ENCODE results near the gene TMPO. TPM values are rescaled to one million over a fixed set of nuclear protein-coding genes. Genes with fewer than 3 reads are reported as not detected.

Gene TMPO
- polyA plus RNA-seq, 3 donors: 35.7 to 67.3 (median 52.1) TPM

DNA sequence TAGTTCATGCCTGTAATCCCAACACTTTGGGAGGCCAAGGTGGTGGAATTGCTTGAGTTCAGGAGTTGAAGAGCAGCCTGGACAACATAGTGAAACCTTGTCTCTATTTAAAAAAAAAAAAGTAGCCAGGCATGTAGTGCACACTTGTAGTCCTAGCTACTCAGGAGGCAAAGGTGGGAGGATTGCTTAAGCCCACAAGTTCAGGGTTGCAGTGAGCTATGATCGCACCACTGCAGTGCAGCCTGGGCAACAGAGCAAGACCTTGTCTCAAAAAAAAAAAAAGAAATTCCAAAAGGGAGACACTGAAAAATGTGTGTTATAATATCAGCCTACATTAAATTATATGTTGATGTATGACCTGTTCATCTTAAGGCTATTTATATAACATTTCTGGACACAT, 14.7 kb downstream of the TMPO start:
- no peak overlapping the region for H2AFZ ChIP-seq (ENCODE audit: insufficient read depth, low read depth, low read length, poor library complexity, severe bottlenecking)
- no peak for TF ChIP-seq CTCF (IDR thresholded peaks at IDR 0.05)
- peaks cover 43 to 87% of the 10 kb centered on the region in 2 donors for H3K36me3 Mint-ChIP-seq
- peaks cover 66 to 93% of the 10 kb centered on the region in 2 donors for H3K36me3 ChIP-seq (replicated peaks in 1 of 2; ENCODE audit: control insufficient read depth in 1 of 2, insufficient read depth in 2 of 2, low read length in 2 of 2)
- H3K4me3 ChIP-seq (replicated peaks in 1 of 3; ENCODE audit: low read depth in 2 of 3, low read length in 3 of 3): no peak overlapping the region
- H3K4me1 ChIP-seq (ENCODE audit: control insufficient read depth in 1 of 2, insufficient read depth in 2 of 2, low read length in 2 of 2): no peaks in the 10 kb centered on the region
- no peak overlapping the region for H3K9ac ChIP-seq (ENCODE audit: insufficient read depth, low read length, poor library complexity, severe bottlenecking)
- H3K79me2 ChIP-seq (ENCODE audit: insufficient read depth, low read length): peaks cover 100% of the 10 kb centered on the region
- H4K20me1 ChIP-seq (ENCODE audit: insufficient read depth, low read length): peaks cover 96% of the 10 kb centered on the region
- no peaks in the 10 kb centered on the region for H3K9me3 ChIP-seq (replicated peaks in 1 of 2; ENCODE audit: control insufficient read depth in 1 of 2, insufficient read depth in 1 of 2, low read length in 2 of 2)
- no peaks in the 10 kb centered on the region for H3K4me1 Mint-ChIP-seq
- H3K9me3 Mint-ChIP-seq: no peaks in the 10 kb centered on the region
- intact Hi-C loops (cut with micrococcal nuclease): loop anchor here in 1 of 2 donors (10.0 kb wide), 1 partner anchor 125 kb away; no protein-coding TSS in a partner anchor
- H3K27me3 ChIP-seq (ENCODE audit: control insufficient read depth in 2 of 2, insufficient read depth in 2 of 2, low read length in 2 of 2): no peaks in the 10 kb centered on the region
- H3K27me3 Mint-ChIP-seq (ENCODE audit: low read depth in 3 of 3): no peaks in the 10 kb centered on the region
- DNase-seq: no peak
- H3K27ac Mint-ChIP-seq: peak overlapping the region in 1 of 7 donors; percentile 60
- WGBS (ENCODE audit: insufficient coverage): no CpG with 5 or more reads among the region's 1 CpG
- H3K27ac ChIP-seq (ENCODE audit: low read depth in 1 of 2, low read length in 2 of 2): peak overlapping the region in 1 of 2 donors; percentile 28
- no peak overlapping the region for H3K4me2 ChIP-seq (replicated peaks; ENCODE audit: extremely low read depth, low read length, poor library complexity, severe bottlenecking)
- H3K4me3 Mint-ChIP-seq: no peak overlapping the region

DNA sequence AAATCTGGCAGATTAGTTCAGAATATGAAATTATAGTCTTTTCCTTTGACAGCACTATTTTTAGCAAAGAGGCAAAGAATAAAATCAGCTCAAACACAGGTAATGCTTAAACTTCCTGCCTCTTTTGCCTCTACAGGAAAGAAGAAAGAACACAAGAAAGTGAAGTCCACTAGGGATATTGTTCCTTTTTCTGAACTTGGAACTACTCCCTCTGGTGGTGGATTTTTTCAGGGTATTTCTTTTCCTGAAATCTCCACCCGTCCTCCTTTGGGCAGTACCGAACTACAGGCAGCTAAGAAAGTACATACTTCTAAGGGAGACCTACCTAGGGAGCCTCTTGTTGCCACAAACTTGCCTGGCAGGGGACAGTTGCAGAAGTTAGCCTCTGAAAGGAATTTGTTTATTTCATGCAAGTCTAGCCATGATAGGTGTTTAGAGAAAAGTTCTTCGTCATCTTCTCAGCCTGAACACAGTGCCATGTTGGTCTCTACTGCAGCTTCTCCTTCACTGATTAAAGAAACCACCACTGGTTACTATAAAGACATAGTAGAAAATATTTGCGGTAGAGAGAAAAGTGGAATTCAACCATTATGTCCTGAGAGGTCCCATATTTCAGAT, 17.4 kb downstream of the TMPO start:
- Histone ChIP-seq H3K4me3 (replicated peaks in 1 of 3; ENCODE audit: low read depth in 2 of 3, low read length in 3 of 3) (no peak overlapping the region), H3K27me3 (ENCODE audit: control insufficient read depth in 2 of 2, insufficient read depth in 2 of 2, low read length in 2 of 2) (no peaks in the 10 kb centered on the region), H3K79me2 (ENCODE audit: insufficient read depth, low read length) (peaks cover 100% of the 10 kb centered on the region), H2AFZ (ENCODE audit: insufficient read depth, low read depth, low read length, poor library complexity, severe bottlenecking) (no peak overlapping the region), H3K9me3 (replicated peaks in 1 of 2; ENCODE audit: control insufficient read depth in 1 of 2, insufficient read depth in 1 of 2, low read length in 2 of 2) (no peaks in the 10 kb centered on the region), H4K20me1 (ENCODE audit: insufficient read depth, low read length) (peaks cover 95% of the 10 kb centered on the region), H3K4me2 (replicated peaks; ENCODE audit: extremely low read depth, low read length, poor library complexity, severe bottlenecking) (no peak overlapping the region), H3K36me3 (replicated peaks in 1 of 2; ENCODE audit: control insufficient read depth in 1 of 2, insufficient read depth in 2 of 2, low read length in 2 of 2) (peaks cover 85 to 95% of the 10 kb centered on the region in 2 donors), H3K9ac (ENCODE audit: insufficient read depth, low read length, poor library complexity, severe bottlenecking) (no peak overlapping the region), H3K4me1 (ENCODE audit: control insufficient read depth in 1 of 2, insufficient read depth in 2 of 2, low read length in 2 of 2) (no peaks in the 10 kb centered on the region), H3K27ac (ENCODE audit: low read depth in 1 of 2, low read length in 2 of 2) (peak overlapping the region in 1 of 2 donors; percentile 26)
- no peaks in the 10 kb centered on the region for H3K9me3 Mint-ChIP-seq
- TF ChIP-seq CTCF (IDR thresholded peaks at IDR 0.05): peak; percentile 75
- intact Hi-C loops (cut with micrococcal nuclease): loop anchor here in 1 of 2 donors (10.0 kb wide), 1 partner anchor 122 kb away; no protein-coding TSS in a partner anchor
- H3K4me3 Mint-ChIP-seq: no peak overlapping the region
- no CpG with 5 or more reads among the region's 4 CpGs for WGBS (ENCODE audit: insufficient coverage)
- no peaks in the 10 kb centered on the region for H3K4me1 Mint-ChIP-seq
- peaks cover 62 to 93% of the 10 kb centered on the region in 2 donors for H3K36me3 Mint-ChIP-seq
- H3K27me3 Mint-ChIP-seq (ENCODE audit: low read depth in 3 of 3): no peaks in the 10 kb centered on the region
- peak; percentile 27 to 49 (median 44) for DNase-seq
- H3K27ac Mint-ChIP-seq: peak overlapping the region in 1 of 7 donors; percentile 41

Data from CD14-positive monocyte (primary cell).